ENCODE results near the gene GAS6.

- TF ChIP-seq POLR2A (IDR thresholded peaks at IDR 0.05), result no peak
- no peak for TF ChIP-seq CTCF (IDR thresholded peaks at IDR 0.05)
These were observed 14.3 kb downstream of the GAS6 start for GRCh38 chr13:113849546-113849945.

All from adrenal gland (tissue), 5 donors.